ENCODE data around the gene NBEA.

NBEA gene

DNA sequence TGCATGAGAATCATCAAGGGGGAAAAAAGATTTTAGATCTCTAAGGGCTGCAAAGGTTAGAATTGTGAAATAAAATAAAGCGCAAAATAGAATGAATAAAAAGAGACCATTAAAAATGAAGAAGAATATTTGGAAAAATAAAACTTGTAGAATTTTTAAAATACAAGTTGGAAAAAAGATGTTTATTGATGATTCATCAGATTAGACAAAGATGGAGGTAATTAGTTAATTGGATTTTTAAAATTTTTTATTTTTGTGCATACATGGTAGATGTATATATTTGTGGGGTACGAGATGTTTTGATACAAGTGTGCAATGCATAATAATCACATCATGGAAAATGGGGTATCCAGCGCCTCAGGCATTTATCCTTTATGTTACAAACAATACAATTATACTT lies 391.1 kb downstream of the NBEA start:
- no peak for DNase-seq (ENCODE audit: low read depth)
- H3K4me3 ChIP-seq (ENCODE audit: low read length) = no peak overlapping the region
- TF ChIP-seq, protein P1, sequence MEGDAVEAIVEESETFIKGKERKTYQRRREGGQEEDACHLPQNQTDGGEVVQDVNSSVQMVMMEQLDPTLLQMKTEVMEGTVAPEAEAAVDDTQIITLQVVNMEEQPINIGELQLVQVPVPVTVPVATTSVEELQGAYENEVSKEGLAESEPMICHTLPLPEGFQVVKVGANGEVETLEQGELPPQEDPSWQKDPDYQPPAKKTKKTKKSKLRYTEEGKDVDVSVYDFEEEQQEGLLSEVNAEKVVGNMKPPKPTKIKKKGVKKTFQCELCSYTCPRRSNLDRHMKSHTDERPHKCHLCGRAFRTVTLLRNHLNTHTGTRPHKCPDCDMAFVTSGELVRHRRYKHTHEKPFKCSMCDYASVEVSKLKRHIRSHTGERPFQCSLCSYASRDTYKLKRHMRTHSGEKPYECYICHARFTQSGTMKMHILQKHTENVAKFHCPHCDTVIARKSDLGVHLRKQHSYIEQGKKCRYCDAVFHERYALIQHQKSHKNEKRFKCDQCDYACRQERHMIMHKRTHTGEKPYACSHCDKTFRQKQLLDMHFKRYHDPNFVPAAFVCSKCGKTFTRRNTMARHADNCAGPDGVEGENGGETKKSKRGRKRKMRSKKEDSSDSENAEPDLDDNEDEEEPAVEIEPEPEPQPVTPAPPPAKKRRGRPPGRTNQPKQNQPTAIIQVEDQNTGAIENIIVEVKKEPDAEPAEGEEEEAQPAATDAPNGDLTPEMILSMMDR (IDR thresholded peaks at IDR 0.05; ENCODE audit: insufficient read depth, low read depth, low read length, missing control alignments) = no peak

DNA sequence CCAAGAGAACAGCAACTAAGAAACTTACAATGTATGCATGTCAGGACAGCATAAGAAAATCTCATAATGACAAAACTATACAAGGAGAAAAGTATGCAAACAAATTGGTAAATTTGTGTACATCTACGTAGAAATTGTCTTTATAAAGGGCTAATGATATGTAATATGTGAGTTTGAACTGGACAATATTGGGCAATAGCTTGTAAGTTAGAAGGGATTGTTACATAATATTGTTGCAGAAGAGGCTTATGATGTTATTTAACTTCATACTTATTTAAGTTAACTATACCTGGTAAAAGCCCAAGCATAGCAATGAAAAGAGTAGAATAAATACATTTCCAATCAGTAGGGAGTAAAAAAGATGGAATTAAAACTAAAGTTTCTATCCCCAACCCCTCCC lies 400.4 kb downstream of the NBEA start:
- DNase-seq (ENCODE audit: low read depth) = no peak
- TF ChIP-seq, protein P1 (IDR thresholded peaks at IDR 0.05; ENCODE audit: insufficient read depth, low read depth, low read length, missing control alignments) = no peak
- H3K4me3 ChIP-seq (ENCODE audit: low read length) = no peak overlapping the region

DNA sequence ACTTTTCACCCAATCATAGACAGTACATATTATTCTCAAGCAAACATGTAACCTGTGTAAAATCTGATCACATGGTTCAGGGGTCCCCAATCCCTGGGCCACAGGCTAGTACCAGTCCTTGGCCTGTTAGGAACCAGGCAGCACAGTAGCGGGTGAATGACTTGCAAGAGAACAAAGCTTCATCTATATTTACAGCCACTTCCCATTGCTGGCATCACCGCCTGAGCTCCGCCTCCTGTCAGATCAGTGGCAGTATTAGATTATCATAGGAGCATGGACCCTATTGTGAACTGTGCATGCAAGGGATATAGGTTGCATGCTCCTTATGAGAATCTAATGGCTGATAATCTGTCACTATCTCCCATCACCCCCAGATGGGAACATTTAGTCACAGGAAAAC lies 401.3 kb downstream of the NBEA start:
- TF ChIP-seq, protein P1 (IDR thresholded peaks at IDR 0.05; ENCODE audit: insufficient read depth, low read depth, low read length, missing control alignments) = no peak
- no peak overlapping the region for H3K4me3 ChIP-seq (ENCODE audit: low read length)
- no peak for DNase-seq (ENCODE audit: low read depth)

DNA sequence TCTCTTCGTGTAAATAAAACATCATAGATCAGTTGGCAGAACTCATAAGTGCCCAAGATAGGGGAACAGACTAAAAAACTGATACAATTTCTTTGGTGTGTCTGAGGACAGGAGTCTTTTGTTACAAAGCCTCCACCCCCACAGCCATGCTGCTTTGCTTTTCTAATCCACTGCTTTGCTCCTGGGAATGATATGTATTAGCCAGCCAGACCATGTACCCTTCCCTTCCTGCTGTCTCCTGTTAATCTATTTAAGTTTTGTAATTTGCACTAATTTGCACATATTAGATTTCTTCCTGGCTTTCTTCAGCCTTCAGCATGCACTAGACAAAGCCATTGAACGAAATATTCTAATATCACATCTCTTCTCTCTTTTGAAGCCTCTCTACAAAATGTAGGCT lies 403.9 kb downstream of the NBEA start:
- no peak overlapping the region for H3K4me3 ChIP-seq (ENCODE audit: low read length)
- no peak for DNase-seq (ENCODE audit: low read depth)
- TF ChIP-seq, protein P1 (IDR thresholded peaks at IDR 0.05; ENCODE audit: insufficient read depth, low read depth, low read length, missing control alignments) = no peak

DNA sequence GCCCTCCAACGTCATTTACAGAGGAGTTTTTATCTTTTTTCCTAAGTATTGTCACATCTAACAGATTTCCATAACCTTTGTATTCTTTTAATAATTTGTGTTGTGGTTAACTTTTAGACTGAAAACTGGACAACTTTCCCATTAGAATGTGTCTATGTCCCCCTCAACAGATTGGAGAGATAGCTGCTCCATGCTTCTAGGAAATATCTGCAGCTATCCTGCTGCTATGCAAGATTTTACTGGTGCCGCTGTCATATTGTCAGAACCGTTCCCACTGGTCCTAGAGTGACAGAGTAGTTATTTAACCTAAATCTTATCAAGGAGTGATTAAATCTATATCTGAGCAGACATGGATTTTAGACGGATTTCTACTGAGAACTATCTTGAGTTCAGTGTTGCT lies 404.4 kb downstream of the NBEA start:
- no peak for DNase-seq (ENCODE audit: low read depth)
- no peak overlapping the region for H3K4me3 ChIP-seq (ENCODE audit: low read length)
- TF ChIP-seq, protein P1 (IDR thresholded peaks at IDR 0.05; ENCODE audit: insufficient read depth, low read depth, low read length, missing control alignments) = no peak

DNA sequence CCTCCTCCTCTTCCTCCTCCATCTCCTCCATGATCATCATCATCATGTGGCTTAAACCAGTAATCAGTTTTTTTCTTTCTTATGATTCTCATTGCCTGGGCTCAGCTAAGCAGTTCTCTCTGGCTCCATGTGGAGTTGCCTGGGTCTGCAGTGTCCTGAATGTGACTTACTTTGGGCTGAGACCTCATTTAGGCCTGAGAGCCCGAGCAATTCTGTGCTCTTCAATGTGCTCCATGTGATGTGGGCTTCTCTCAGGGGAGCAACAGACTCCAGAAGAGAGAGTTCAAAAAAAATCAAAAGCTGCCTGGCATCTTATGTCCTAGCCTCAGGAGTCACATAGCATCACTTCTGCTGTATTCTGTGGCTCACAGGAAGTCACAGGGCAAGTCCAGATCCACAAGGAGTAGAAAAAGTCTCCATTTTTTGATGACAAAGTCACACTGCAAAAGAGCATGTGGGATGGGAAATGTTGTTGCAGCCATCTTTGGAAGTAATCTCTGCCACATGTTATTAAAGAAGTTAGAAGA lies 405.7 kb downstream of the NBEA start:
- no peak for DNase-seq (ENCODE audit: low read depth)
- H3K4me3 ChIP-seq (ENCODE audit: low read length) = no peak overlapping the region
- TF ChIP-seq, protein P1 (IDR thresholded peaks at IDR 0.05; ENCODE audit: insufficient read depth, low read depth, low read length, missing control alignments) = no peak

DNA sequence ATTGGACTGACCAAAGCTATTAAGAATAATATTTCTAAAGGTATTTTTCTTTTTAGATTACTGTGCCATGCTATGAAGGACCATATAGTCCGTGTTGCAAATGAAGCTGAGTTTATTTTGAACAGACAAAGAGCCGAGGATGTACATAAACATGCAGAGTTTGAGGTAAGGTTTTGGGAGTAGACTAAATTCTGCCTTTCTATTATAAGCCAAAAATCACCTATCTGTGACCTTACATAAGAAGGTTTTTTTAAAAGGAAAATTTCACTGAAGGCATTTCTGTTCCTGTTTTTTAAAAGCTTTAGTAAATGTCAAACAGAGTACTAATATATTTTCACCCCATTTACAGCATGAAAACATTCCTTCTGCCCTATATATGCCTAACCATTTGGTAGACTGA lies 407.0 kb downstream of the NBEA start:
- TF ChIP-seq, protein P1 (IDR thresholded peaks at IDR 0.05; ENCODE audit: insufficient read depth, low read depth, low read length, missing control alignments) = no peak
- H3K4me3 ChIP-seq (ENCODE audit: low read length) = no peak overlapping the region
- no peak for DNase-seq (ENCODE audit: low read depth)

Measured in epithelial cell of esophagus (primary cell).